ENCODE results near the gene RNU1-1.
"Not testable (repeated sequence)": the region's sequence is repeated elsewhere in the genome, so short reads cannot be mapped to it uniquely, and the experiment has no call there.

- not testable (repeated sequence) for TF ChIP-seq POLR2AphosphoS5 (IDR thresholded peaks at IDR 0.05; ENCODE audit: low read depth, low read length); CTCF (IDR thresholded peaks at IDR 0.05); NFIC (IDR thresholded peaks at IDR 0.05; ENCODE audit: borderline replicate concordance); IRF3 (IDR thresholded peaks at IDR 0.05; ENCODE audit: low read depth, low read length); EP300 (IDR thresholded peaks at IDR 0.05; ENCODE audit: borderline replicate concordance in 1 of 2, low read depth in 1 of 2, low read length in 1 of 2); EZH2phosphoT487 (IDR thresholded peaks at IDR 0.05; ENCODE audit: borderline replicate concordance, low read depth); REST (IDR thresholded peaks at IDR 0.05; ENCODE audit: low read depth, low read length)
- TF ChIP-seq FOSL2 (IDR thresholded peaks at IDR 0.05; ENCODE audit: borderline replicate concordance, low read depth): peak; percentile 52; the same call in 1 of the 2 replicates
Observed at GRCh38 chr1:16545682-16546095, 31.6 kb upstream of the RNU1-1 start.
